Amygdala (tissue), 56 donors: ENCODE results near the gene DUSP14.
"Not testable (repeated sequence)": the region's sequence is repeated elsewhere in the genome, so short reads cannot be mapped to it uniquely, and the experiment has no call there.

ENCODE experiments used
- DNase-seq, 56 donors: peaks; one replicate each; lab custom pipeline; 2025; lab: John Stamatoyannopoulos, UW

Gene DUSP14

GRCh38 chr17:37483311-37484039 is 6.2 kb upstream of the DUSP14 start:
- peak in 6 of 56 donors; percentile 1 to 35 (median 12) for DNase-seq

- DNase-seq: no peak
These were observed 3.6 kb upstream of the DUSP14 start for GRCh38 chr17:37485938-37486570.

GRCh38 chr17:37488009-37488604 is 1.6 kb upstream of the DUSP14 start:
- DNase-seq: peak in 5 of 56 donors; percentile 9 to 37 (median 22)

- DNase-seq: peak in 28 of 56 donors; percentile 10 to 56 (median 31)
These were observed 989 bp upstream of the DUSP14 start for GRCh38 chr17:37488607-37489196.

- DNase-seq: peak in 26 of 56 donors; percentile 17 to 72 (median 50)
These were observed 414 bp downstream of the DUSP14 start for GRCh38 chr17:37490022-37490587.

- DNase-seq: peak in 8 of 56 donors; percentile 12 to 47 (median 18)
These were observed 1.2 kb downstream of the DUSP14 start for GRCh38 chr17:37490638-37491614.

- DNase-seq: no peak
These were observed 2.5 kb downstream of the DUSP14 start for GRCh38 chr17:37492167-37492566.

- DNase-seq: no peak
These were observed 3.7 kb downstream of the DUSP14 start for GRCh38 chr17:37493249-37494027.

GRCh38 chr17:37494401-37494831 is 4.7 kb downstream of the DUSP14 start:
- DNase-seq: no peak

GRCh38 chr17:37494971-37495370 is 5.3 kb downstream of the DUSP14 start:
- no peak for DNase-seq

GRCh38 chr17:37500378-37500777 is 10.7 kb downstream of the DUSP14 start:
- no peak for DNase-seq

- no peak for DNase-seq
These were observed 12.6 kb downstream of the DUSP14 start for GRCh38 chr17:37502009-37502936.

- DNase-seq: no peak
These were observed 13.5 kb downstream of the DUSP14 start for GRCh38 chr17:37503148-37503547.

- no peak for DNase-seq
These were observed 15.6 kb downstream of the DUSP14 start for GRCh38 chr17:37505333-37505732.

- peak in 16 of 56 donors; percentile 12 to 55 (median 22) for DNase-seq
These were observed 17.0 kb downstream of the DUSP14 start for GRCh38 chr17:37506678-37507077.

- DNase-seq: peak in 3 of 56 donors; percentile 10 to 44 (median 11)
These were observed 17.4 kb downstream of the DUSP14 start for GRCh38 chr17:37507111-37507510.

GRCh38 chr17:37510056-37510455 is 20.4 kb downstream of the DUSP14 start:
- DNase-seq: no peak

GRCh38 chr17:37511642-37512041 is 22.0 kb downstream of the DUSP14 start:
- not testable (repeated sequence) for DNase-seq
